GM06990 (cell line): ENCODE data around the gene FAM110A.
"Not testable (repeated sequence)": the region's sequence is repeated elsewhere in the genome, so short reads cannot be mapped to it uniquely, and the experiment has no call there.

Experiments
- DNase-seq: peaks from one replicate; pipeline ENCODE4 v3.0.0-alpha.2; 2011; ENCODE audit not compliant: insufficient read length; ENCODE audit errors: extremely low read depth
- H3K27me3 ChIP-seq: replicated peaks from 2 replicates; pipeline ENCODE4 v1.6.0; 2011; ENCODE audit warnings: low read length; ENCODE audit not compliant: control insufficient read depth, insufficient read depth
- H3K36me3 ChIP-seq: 2 replicates; pipeline ENCODE4 v1.5.1; 2011; ENCODE audit warnings: low read length; ENCODE audit not compliant: control insufficient read depth, insufficient read depth
- H3K4me3 ChIP-seq: replicated peaks from 2 replicates; pipeline ENCODE4 v1.5.1; 2011; ENCODE audit warnings: low read depth, mild to moderate bottlenecking, control low read depth, low read length
- CTCF ChIP-seq: IDR thresholded peaks from 2 replicates; pipeline ENCODE4 v1.5.1; 2011; ENCODE audit warnings: low read length, control low read depth, mild to moderate bottlenecking, inconsistent platforms; ENCODE audit not compliant: insufficient read depth, poor library complexity, severe bottlenecking

Gene FAM110A

GRCh38 chr20:801678-802077 lies 31.8 kb upstream of the FAM110A start:
- Histone ChIP-seq H3K4me3 (no peak overlapping the region), H3K27me3 (no peaks in the 10 kb centered on the region), H3K36me3 (no peaks in the 10 kb centered on the region)
- no peak for DNase-seq
- no peak for TF ChIP-seq CTCF

- DNase-seq: no peak
- TF ChIP-seq CTCF: no peak
- Histone ChIP-seq H3K4me3 (no peak overlapping the region), H3K36me3 (no peaks in the 10 kb centered on the region), H3K27me3 (no peaks in the 10 kb centered on the region)
Observed at GRCh38 chr20:805713-806112, 27.8 kb upstream of the FAM110A start.

DNA sequence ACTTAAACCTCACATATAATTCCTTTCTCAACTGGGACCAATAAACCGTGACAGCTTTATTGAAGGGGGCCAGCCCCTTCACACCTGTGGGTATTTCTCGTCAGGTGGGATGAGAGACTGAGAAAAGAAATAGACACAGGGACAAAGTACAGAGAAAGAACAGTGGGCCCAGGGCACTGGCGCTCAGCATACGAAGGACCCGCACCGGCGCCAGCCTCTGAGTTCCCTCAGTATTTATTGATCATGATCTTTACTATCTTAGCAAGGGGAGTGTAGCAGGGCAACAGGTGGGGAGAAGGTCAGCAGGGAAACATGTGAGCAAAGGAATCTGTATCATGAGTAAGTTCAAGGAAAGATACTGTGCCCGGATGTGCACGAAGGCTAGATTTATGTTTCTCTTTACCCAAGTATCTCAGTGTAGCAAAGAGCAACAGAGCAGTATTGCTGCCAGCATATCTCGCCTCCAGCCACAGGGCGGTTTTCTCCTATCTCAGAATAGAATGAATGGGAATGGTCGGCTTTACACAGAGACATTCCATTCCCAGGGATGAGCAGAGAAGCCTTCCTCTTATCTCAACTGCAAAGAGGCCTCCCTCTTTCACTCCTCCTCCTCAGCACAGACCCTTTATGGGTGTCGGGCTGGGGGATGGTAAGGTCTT lies 21.6 kb upstream of the FAM110A start:
- H3K4me3 ChIP-seq, DNase-seq, H3K36me3 ChIP-seq, H3K27me3 ChIP-seq: not testable (repeated sequence)

DNA sequence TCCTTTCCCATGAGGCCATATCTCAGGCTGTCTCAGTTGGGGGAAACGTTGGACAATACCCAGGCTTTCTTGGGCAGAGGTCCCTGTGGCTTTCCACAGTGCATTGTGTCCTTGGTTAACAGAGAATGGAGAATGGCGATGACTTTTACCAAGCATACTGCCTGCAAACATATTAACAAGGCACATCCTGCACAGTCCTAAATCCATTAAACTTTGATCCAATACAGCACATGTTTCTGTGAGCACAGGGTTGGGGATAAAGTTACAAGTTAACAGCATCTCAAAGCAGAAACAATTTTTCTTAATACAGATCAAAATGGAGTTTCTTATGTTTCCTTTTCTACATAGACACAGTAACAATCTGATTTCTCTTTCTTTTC lies 21.1 kb upstream of the FAM110A start:
- H3K36me3 ChIP-seq, H3K27me3 ChIP-seq, H3K4me3 ChIP-seq, DNase-seq: not testable (repeated sequence)

DNA sequence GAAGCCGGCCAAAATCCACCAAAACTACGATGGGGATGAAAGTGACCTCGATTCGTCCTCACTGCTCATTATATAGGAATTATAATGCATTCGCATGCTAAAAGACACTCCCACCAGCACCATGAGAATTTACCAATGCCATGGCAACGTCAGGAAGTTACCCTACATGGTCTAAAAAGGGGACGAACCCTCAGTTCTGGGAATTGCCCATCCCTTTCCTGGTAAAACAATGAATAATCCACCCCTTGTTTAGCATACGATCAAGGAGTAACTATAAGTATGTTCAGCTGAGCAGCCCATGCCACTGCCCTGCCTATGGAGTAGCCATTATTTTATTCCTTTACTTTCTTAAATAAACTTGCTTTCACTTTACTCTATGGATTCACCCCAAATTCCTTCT lies 20.1 kb upstream of the FAM110A start:
- Histone ChIP-seq H3K27me3 (no peaks in the 10 kb centered on the region; the same call in 1 of the 2 replicates), H3K36me3 (no peaks in the 10 kb centered on the region), H3K4me3 (no peak overlapping the region)
- DNase-seq: no peak
- no peak for TF ChIP-seq CTCF

- no peak for TF ChIP-seq CTCF
- no peaks in the 10 kb centered on the region for H3K36me3 ChIP-seq
- H3K4me3 ChIP-seq: no peak overlapping the region
- H3K27me3 ChIP-seq: no peaks in the 10 kb centered on the region; the same call in 1 of the 2 replicates
- no peak for DNase-seq
Observed at GRCh38 chr20:815226-815625, 18.3 kb upstream of the FAM110A start.
